Lower leg skin (tissue), 3 donors: ENCODE measurements around the gene TRAPPC12.

Source experiments
- POLR2A ChIP-seq, 2 donors: fragments of 450-650 bp; IDR thresholded peaks; one replicate each; pipeline ENCODE4 v1.6.1; 2016 to 2017; ENCODE audit warnings: antibody characterized with exemption in 2 of 2, mild to moderate bottlenecking in 1 of 2, moderate library complexity in 1 of 2
- TF ChIP-seq, protein P1 (sequence below), 3 donors: fragments of 450-650 bp; IDR thresholded peaks; one replicate each; pipeline ENCODE4 v1.5.1; 2016; ENCODE audit warnings: antibody characterized with exemption in 3 of 3, mild to moderate bottlenecking in 3 of 3, moderate library complexity in 2 of 3

DNA sequence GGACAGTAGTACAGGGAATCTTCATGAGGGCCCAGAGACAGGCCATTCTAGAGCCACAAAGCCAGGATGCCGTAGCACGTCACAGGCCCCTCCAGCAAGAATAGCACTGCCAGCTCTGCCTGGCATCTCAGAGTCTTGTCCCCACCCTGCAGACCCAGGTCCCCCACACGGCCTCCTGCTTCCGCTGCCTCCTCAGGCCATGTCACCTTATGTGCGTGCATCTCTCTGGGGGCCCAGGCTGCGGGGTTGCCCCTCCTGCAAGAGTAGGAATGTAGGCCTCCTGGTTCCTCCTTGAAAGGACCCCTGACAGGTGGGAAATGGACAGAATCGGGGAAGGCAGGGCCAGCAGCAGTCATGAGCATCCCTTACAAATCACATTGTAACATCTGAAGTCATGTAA is 90.0 kb downstream of the TRAPPC12 start:
- TF ChIP-seq, protein P1, sequence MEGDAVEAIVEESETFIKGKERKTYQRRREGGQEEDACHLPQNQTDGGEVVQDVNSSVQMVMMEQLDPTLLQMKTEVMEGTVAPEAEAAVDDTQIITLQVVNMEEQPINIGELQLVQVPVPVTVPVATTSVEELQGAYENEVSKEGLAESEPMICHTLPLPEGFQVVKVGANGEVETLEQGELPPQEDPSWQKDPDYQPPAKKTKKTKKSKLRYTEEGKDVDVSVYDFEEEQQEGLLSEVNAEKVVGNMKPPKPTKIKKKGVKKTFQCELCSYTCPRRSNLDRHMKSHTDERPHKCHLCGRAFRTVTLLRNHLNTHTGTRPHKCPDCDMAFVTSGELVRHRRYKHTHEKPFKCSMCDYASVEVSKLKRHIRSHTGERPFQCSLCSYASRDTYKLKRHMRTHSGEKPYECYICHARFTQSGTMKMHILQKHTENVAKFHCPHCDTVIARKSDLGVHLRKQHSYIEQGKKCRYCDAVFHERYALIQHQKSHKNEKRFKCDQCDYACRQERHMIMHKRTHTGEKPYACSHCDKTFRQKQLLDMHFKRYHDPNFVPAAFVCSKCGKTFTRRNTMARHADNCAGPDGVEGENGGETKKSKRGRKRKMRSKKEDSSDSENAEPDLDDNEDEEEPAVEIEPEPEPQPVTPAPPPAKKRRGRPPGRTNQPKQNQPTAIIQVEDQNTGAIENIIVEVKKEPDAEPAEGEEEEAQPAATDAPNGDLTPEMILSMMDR (IDR thresholded peaks at IDR 0.05): no peak
- TF ChIP-seq POLR2A (IDR thresholded peaks at IDR 0.05): no peak
